Melanocyte of skin (primary cell): ENCODE results near the gene C16orf92. TPM values are rescaled to one million over a fixed set of nuclear protein-coding genes. Genes with fewer than 3 reads are reported as not detected.

ENCODE experiments used
- total RNA-seq, 2 donors: library from RNA; depleted of rRNA; stranded (reverse); fragments of >200 nt; gene quantifications; 2 replicates each; pipeline ENCODE4 v1.2.3, GENCODE V29; 2012

C16orf92 gene
- not detected for total RNA-seq

GRCh38 chr16:30022887-30023286 is at the start of gene C16orf92:
TSS of gene C16orf92 (plus strand) at chr16:30023198. CDS start at chr16:30023341, 143 bp downstream.

GRCh38 chr16:29973384-29974246 is 49.4 kb upstream of the C16orf92 start, which contains the start of gene TAOK2:
TSS of gene TAOK2 (plus strand) at chr16:29973868. CDS start at chr16:29977773, 3,905 bp downstream.

GRCh38 chr16:29995324-29995910 is 27.6 kb upstream of the C16orf92 start, which contains the start of gene HIRIP3:
TSS of gene HIRIP3 (minus strand) at chr16:29995617. CDS start at chr16:29995605, 12 bp downstream.

GRCh38 chr16:29995911-29996765 is 26.9 kb upstream of the C16orf92 start, which contains the start of gene INO80E:
TSS of gene INO80E (plus strand) at chr16:29996241. CDS start at chr16:29996311, 70 bp downstream.

GRCh38 chr16:30010844-30011713 is 11.9 kb upstream of the C16orf92 start, which contains the start of gene DOC2A:
TSS of gene DOC2A (minus strand) at chr16:30011027. CDS start at chr16:30010222, 805 bp downstream.

GRCh38 chr16:30030841-30031413 is 7.9 kb downstream of the C16orf92 start, which contains the start of gene TLCD3B:
TSS of gene TLCD3B (minus strand) at chr16:30031271. CDS start at chr16:30030527, 744 bp downstream.

GRCh38 chr16:30065102-30065942 is 42.3 kb downstream of the C16orf92 start, which contains the start of gene ALDOA:
TSS of gene ALDOA (plus strand) at chr16:30065760. CDS start at chr16:30066898, 1,138 bp downstream.

Other genes with a start within 250 kb of the C16orf92 start
- not detected for gene ZG16, start 244.9 kb upstream of the C16orf92 start, total RNA-seq
- gene KIF22, start 232.4 kb upstream of the C16orf92 start, total RNA-seq, result 100 to 1,000 TPM in 1 of 2 donors, 10 to 100 TPM in 1; 48.5 to 102 TPM
- gene MAZ, start 216.7 kb upstream of the C16orf92 start, total RNA-seq, result 100 to 1,000 TPM; 182 to 264 TPM
- not detected for gene PRRT2, start 211.0 kb upstream of the C16orf92 start, total RNA-seq
- gene PAGR1, start 207.0 kb upstream of the C16orf92 start, total RNA-seq, result 10 to 100 TPM; 15.1 to 23.0 TPM
- 100 to 1,000 TPM; 183 to 186 TPM for gene MVP, start 202.7 kb upstream of the C16orf92 start, total RNA-seq
- gene CDIPT, start 160.0 kb upstream of the C16orf92 start, total RNA-seq, result 10 to 100 TPM; 71.2 to 76.3 TPM
- gene SEZ6L2, start 123.6 kb upstream of the C16orf92 start, total RNA-seq, result 1 to 10 TPM; 1.7 to 6.2 TPM
- 1 to 10 TPM; 1.3 to 5.2 TPM for gene ASPHD1, start 122.7 kb upstream of the C16orf92 start, total RNA-seq
- gene KCTD13, start 97.0 kb upstream of the C16orf92 start, total RNA-seq, result 10 to 100 TPM; 10.3 to 15.1 TPM
- 10 to 100 TPM; 72.9 to 86.4 TPM for gene TMEM219, start 61.1 kb upstream of the C16orf92 start, total RNA-seq
- gene TAOK2, start 49.3 kb upstream of the C16orf92 start, total RNA-seq, result 10 to 100 TPM; 43.6 to 46.1 TPM
- gene HIRIP3, start 27.6 kb upstream of the C16orf92 start, total RNA-seq, result 1 to 10 TPM; 6.9 to 7.3 TPM
- 10 to 100 TPM; 24.4 to 33.0 TPM for gene INO80E, start 27.0 kb upstream of the C16orf92 start, total RNA-seq
- gene DOC2A, start 12.2 kb upstream of the C16orf92 start, total RNA-seq, result under 1 TPM in 1 of 2 donors, not detected in 1; 0.33 TPM
- gene TLCD3B, start 8.1 kb downstream of the C16orf92 start, total RNA-seq, result not detected
- 100 to 1,000 TPM; 768 to 871 TPM for gene ALDOA, start 42.6 kb downstream of the C16orf92 start, total RNA-seq
- 100 to 1,000 TPM; 138 to 221 TPM for gene PPP4C, start 52.8 kb downstream of the C16orf92 start, total RNA-seq
- 1 to 10 TPM in 1 of 2 donors, under 1 TPM in 1; 0.33 to 1.7 TPM for gene TBX6, start 68.7 kb downstream of the C16orf92 start, total RNA-seq
- 1 to 10 TPM; 6.0 to 7.9 TPM for gene YPEL3, start 73.0 kb downstream of the C16orf92 start, total RNA-seq
- gene GDPD3, start 90.3 kb downstream of the C16orf92 start, total RNA-seq, result under 1 TPM; 0.33 to 0.69 TPM
- gene MAPK3, start 100.0 kb downstream of the C16orf92 start, total RNA-seq, result 10 to 100 TPM; 16.5 to 21.6 TPM
- 1 to 10 TPM in 1 of 2 donors, under 1 TPM in 1; 0.69 to 1.3 TPM for gene CORO1A, start 160.4 kb downstream of the C16orf92 start, total RNA-seq
- 100 to 1,000 TPM; 189 to 253 TPM for gene BOLA2B, start 170.5 kb downstream of the C16orf92 start, total RNA-seq
- gene SLX1A, start 170.7 kb downstream of the C16orf92 start, total RNA-seq, result 10 to 100 TPM; 28.6 to 51.3 TPM
- gene SULT1A3, start 176.1 kb downstream of the C16orf92 start, total RNA-seq, result 1 to 10 TPM; 1.4 to 3.3 TPM
- 1 to 10 TPM in 1 of 2 donors, under 1 TPM in 1; 1.00 to 5.2 TPM for gene NPIPB13, start 225.3 kb downstream of the C16orf92 start, total RNA-seq